MG63 (cell line): ENCODE results near the gene TSPAN18. TPM values are rescaled to one million over a fixed set of nuclear protein-coding genes. Genes with fewer than 3 reads are reported as not detected.

Source experiments
- DNase-seq: peaks from one replicate; pipeline ENCODE4 v3.0.0-alpha.2; 2020
- H3K27me3 ChIP-seq: fragments of 250-450 bp; sonication (Bioruptor Pico); 2 replicates; pipeline ENCODE4 v1.5.1; 2020; ENCODE audit warnings: mild to moderate bottlenecking, moderate library complexity
- H3K36me3 ChIP-seq: fragments of 250-450 bp; sonication (Bioruptor Pico); 2 replicates; pipeline ENCODE4 v1.5.1; 2020; ENCODE audit warnings: mild to moderate bottlenecking, moderate library complexity
- H3K4me3 ChIP-seq: fragments of 250-450 bp; sonication (Bioruptor Pico); 2 replicates; pipeline ENCODE4 v1.5.1; 2020; ENCODE audit warnings: mild to moderate bottlenecking, moderate library complexity
- H3K9me3 ChIP-seq: fragments of 250-450 bp; sonication (Bioruptor Pico); 2 replicates; pipeline ENCODE4 v1.5.1; 2020; ENCODE audit warnings: mild to moderate bottlenecking, moderate library complexity
- total RNA-seq: library from RNA; depleted of rRNA; stranded (reverse); fragments of >200 nt; shearing (Covaris generic); gene quantifications from 2 replicates; pipeline ENCODE4 v1.2.3, GENCODE V29; 2014; ENCODE audit warnings: low replicate concordance

Gene TSPAN18
- total RNA-seq, 1 experiment from 2014 or later = 0.95 TPM

DNA sequence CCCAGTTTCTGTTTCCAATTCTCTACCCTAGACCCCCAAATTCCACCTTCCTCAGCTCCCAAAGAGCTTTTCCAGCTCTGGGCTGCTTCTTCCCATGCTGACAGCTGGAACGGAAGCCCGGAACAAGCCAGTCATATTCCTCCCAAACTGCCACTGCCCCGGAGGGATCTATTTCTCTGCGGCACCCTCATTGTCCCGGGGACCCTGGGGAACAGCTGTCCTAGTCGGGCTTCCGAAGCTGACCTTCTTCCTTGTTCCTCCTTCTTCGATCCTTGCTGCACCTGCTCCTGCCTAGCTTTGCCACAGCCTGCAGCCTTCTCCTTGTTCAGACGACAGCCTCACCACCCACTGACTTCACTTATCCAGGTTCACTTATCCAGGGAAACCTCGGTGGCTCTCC lies 105.7 kb downstream of the TSPAN18 start:
- peaks cover 8% of the 10 kb centered on the region for H3K9me3 ChIP-seq
- no peaks in the 10 kb centered on the region for H3K27me3 ChIP-seq
- no peaks in the 10 kb centered on the region for H3K36me3 ChIP-seq
- H3K4me3 ChIP-seq = no peak overlapping the region
- no peak for DNase-seq

DNA sequence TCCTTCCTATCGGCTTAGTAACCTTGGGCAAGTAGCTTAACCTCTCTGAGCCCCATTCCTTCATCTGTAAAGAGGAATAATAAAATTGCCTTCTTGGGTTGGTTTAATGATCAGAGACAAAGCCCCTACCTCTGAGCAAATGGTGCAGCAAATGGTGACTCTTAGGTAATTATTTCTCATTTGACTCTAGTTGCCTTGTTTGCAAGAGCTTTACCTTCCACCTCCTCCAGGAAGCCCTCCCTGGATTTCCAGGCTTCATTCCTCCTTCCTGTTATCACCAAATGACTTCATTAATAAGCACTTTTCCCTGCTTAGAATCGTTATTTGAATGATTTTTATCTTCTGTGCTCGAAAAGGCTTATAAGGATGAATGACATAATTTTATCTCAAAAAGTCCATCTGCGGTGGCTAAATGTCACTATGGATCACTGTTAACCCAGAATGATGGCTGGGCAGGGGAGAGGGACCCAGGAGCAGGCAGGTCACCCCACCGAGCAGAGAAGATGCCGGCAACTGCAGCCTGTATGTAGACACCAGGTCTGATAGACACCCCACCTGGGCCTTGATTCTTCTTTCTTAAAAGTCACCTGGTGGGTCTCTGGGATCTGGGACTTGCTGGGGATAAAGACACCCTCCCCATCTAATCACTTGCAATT lies 106.6 kb downstream of the TSPAN18 start:
- no peak for DNase-seq
- no peaks in the 10 kb centered on the region for H3K36me3 ChIP-seq
- peaks cover 8% of the 10 kb centered on the region for H3K9me3 ChIP-seq
- no peak overlapping the region for H3K4me3 ChIP-seq
- H3K27me3 ChIP-seq = no peaks in the 10 kb centered on the region

DNA sequence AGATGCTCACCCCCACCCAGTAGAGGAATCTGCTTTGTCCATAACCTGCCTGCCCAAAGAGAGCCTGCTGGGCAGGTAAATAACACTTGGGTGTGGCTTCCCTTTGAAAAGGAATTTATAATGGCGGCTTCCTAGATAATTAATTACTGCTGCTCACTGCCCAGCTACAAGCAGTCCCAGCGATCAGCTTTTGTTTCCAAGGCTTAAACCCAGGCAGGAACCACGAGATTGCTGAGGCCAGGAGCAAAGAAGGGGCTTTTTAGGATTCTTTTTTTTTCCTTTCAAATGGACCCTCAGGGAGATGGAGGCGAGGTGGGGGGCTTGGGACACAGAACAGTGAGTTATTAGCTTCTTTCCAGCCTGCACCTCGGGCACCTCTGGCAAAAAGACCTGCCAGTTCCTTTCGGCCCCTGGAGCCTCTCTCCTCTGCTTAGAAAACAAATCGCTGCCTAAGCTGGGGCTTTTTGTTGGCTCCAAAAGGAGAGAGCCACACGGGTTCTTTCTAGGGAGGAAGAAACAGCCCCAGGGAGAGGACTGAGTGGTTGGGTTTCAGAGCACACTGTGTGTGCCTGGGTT lies 107.2 kb downstream of the TSPAN18 start:
- Histone ChIP-seq H3K27me3 (no peaks in the 10 kb centered on the region), H3K9me3 (peaks cover 10% of the 10 kb centered on the region), H3K36me3 (no peaks in the 10 kb centered on the region), H3K4me3 (no peak overlapping the region)
- no peak for DNase-seq

DNA sequence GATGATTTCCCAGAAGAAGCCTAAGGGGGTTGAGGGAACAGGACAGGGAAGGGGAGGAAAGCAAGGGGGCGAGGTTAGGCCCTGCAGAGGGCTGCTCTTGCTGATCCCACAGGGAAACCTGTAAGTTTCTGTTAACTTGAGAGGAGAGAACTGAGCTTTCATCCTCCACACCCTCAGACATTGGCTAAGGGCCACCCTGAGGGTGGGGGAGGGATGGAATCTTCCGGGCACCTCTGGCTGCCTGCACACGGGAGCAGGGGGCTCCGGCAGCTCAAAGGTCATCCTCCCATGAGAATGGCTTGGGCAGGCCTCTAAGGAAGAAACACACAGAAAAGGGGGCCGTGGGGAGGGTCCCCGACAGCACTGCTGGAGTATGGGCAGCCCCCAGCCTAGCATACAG lies 108.1 kb downstream of the TSPAN18 start:
- no peaks in the 10 kb centered on the region for H3K36me3 ChIP-seq
- H3K27me3 ChIP-seq = no peaks in the 10 kb centered on the region
- H3K4me3 ChIP-seq = no peak overlapping the region
- peaks cover 10% of the 10 kb centered on the region for H3K9me3 ChIP-seq
- DNase-seq = no peak

DNA sequence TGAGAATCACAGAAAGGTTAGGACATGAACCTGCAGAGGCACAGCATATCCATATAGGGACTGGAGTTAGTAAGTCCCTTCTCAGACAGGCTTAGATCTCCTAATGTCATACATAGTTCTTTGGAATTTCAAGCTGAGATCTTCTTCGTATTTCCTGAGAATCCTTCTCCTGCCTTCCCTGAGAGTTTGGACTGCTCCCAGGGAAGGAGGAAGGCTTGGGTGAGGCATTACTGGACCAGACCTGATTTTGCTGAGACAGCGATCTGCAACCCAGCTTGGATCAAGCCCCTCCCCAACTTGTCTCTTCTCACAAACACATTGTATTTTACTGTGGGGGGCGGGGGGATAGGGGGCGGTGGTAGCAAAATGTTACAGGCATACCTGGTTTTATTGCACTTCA lies 108.5 kb downstream of the TSPAN18 start:
- Histone ChIP-seq H3K36me3 (no peaks in the 10 kb centered on the region), H3K4me3 (no peak overlapping the region), H3K27me3 (no peaks in the 10 kb centered on the region), H3K9me3 (peaks cover 10% of the 10 kb centered on the region)
- no peak for DNase-seq

DNA sequence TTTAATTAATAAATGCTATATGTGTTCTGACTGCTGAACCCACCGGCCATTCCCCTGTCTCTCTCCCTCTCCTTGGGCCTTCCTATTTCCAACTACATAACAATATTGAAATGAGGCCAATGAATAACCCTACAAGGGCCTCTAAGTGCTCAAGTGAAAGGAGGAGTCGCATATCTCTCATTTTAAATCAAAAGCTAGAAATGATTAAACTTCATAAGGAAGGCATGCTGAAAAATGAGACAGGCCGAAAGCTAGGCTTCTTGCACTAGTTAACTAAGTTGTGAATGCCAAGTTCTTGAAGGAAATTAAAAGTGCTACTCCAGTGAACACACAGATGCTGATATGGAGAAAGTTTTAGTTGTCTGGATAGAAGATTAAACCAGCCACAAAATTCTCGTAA lies 109.2 kb downstream of the TSPAN18 start:
- no peaks in the 10 kb centered on the region for H3K36me3 ChIP-seq
- DNase-seq = no peak
- peaks cover 10% of the 10 kb centered on the region for H3K9me3 ChIP-seq
- no peaks in the 10 kb centered on the region for H3K27me3 ChIP-seq
- H3K4me3 ChIP-seq = no peak overlapping the region

DNA sequence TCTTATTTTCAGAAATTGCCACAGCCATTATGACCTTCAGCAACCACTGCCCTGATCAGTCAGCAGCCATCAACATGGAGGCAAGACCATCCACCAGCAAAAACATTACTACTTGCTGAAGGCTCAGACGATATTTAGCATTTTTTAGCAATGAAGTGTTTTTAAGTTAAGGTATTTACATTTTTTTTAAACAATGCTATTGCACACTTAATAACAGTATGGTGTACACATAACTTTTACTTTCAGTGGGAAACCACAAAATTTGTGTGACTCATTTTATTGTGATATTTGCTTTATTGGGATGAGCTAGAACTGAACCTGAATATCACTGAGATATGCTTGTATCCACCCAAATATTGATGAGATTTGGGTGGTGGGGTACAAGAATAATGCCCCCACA lies 110.9 kb downstream of the TSPAN18 start:
- Histone ChIP-seq H3K4me3 (no peak overlapping the region), H3K9me3 (peaks cover 10% of the 10 kb centered on the region), H3K36me3 (no peaks in the 10 kb centered on the region), H3K27me3 (no peaks in the 10 kb centered on the region)
- no peak for DNase-seq

DNA sequence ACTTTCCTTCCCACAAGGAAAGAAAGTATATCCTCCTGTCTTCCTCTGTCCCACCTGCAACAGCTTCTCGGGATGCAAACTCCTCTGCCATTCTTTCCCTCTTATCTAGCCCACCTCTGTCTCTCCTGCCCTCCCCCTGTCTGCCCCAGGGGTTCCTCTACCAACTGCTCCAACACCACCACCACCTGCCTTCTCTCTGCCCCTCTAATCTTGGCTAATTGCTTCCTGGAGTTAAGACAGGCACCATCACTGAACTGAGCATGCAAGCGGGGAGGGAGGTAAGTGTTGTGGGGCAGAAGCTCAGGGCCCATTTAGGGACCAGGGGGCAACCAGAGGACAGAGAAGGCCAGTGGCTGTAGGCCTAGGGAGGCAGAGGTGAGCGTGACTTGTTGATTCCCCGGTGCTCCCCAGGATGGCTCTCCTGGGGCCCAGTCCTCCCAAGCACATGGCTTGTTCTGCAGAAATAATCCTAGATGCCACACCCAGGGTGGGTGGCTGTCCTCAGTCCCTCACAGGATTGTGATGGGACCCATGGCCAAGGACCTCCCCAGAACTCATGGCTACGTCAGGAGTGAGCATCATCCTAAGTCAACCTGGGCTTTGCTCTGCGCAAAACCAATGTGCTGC lies 112.8 kb downstream of the TSPAN18 start:
- no peaks in the 10 kb centered on the region for H3K27me3 ChIP-seq
- no peak for DNase-seq

DNA sequence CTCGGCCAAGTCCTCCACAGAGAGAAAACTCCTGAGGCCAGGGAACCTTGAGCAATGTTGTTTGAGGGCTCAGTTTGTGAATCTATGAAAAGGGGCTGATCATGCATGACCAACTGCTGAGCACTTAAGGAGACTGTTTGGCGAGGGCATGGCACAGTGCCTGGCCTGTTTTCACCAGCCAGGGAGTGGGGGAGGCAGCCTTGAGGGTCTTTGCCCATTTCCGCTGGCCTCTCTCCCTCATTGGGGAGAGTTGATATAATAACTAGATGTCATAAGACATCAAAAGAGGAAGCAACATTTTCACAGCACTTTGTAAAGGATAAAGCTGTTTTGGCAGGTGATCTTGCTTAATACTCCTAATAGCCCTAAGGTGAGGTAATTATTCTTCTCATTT lies 113.3 kb downstream of the TSPAN18 start:
- Histone ChIP-seq H3K4me3 (no peak overlapping the region), H3K27me3 (no peaks in the 10 kb centered on the region), H3K36me3 (no peaks in the 10 kb centered on the region), H3K9me3 (peaks cover 22% of the 10 kb centered on the region)
- DNase-seq = no peak

More for the DNA sequence above, 112.8 kb downstream of the TSPAN18 start:
- H3K9me3 ChIP-seq = peaks cover 18% of the 10 kb centered on the region
- H3K36me3 ChIP-seq = no peaks in the 10 kb centered on the region
- H3K4me3 ChIP-seq = no peak overlapping the region

DNA sequence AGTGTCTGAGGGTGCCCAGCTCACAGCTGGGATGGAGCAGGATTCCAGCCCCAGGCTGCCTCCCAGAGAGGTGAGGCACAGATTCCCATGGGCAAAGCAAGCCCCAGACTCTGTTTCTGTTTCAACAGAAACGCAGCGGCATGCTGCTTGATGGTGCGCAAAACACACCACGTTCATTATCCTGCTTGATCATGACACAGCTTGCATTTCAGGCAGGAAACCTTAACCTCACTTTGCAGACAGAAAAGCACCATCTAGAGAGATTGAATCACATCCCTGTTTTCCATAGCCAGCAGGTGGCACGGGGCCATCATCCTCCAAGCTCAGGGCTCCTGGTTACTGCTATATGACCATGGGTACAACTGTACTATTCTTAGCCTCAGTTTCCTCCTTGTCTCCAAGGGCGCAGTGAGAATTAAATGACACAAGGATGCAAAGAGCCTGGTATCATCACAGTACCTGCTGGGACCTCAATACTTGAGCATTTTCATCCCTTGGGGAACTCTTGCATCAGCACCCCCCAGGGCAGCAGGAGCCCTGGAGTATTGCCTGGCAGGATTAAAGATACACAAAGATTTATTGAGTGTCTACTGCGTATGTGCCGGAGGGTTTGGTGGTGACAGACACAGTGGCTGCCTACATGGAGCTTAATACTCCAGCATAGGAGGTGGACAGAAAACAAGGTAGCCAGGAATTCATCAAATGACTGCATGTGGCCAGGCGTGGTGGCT lies 113.9 kb downstream of the TSPAN18 start:
- H3K4me3 ChIP-seq = no peak overlapping the region
- no peaks in the 10 kb centered on the region for H3K36me3 ChIP-seq
- DNase-seq = peak; percentile 24
- H3K27me3 ChIP-seq = no peaks in the 10 kb centered on the region
- H3K9me3 ChIP-seq = peaks cover 22% of the 10 kb centered on the region

DNA sequence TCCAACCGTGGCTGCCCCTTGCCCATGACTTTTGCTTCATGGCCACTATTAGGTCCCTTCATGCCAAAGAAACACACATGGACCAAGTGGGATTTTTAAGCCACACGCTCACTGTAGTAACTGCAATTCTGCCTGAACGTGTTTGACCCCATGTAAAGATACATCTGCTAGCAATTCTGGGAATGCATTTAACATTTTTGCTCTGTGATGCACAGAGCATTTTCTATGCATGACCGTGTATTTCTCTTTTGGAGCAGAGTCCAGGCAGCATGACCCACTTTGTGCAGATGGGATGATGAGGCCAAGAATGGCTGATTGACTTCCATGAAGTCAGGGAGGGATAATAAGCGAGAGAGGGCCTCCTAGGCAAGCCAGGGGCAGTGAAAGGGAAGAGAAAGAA lies 115.5 kb downstream of the TSPAN18 start:
- no peaks in the 10 kb centered on the region for H3K27me3 ChIP-seq
- no peak overlapping the region for H3K4me3 ChIP-seq
- peaks cover 16% of the 10 kb centered on the region for H3K9me3 ChIP-seq
- DNase-seq = peak; percentile 67
- no peaks in the 10 kb centered on the region for H3K36me3 ChIP-seq

DNA sequence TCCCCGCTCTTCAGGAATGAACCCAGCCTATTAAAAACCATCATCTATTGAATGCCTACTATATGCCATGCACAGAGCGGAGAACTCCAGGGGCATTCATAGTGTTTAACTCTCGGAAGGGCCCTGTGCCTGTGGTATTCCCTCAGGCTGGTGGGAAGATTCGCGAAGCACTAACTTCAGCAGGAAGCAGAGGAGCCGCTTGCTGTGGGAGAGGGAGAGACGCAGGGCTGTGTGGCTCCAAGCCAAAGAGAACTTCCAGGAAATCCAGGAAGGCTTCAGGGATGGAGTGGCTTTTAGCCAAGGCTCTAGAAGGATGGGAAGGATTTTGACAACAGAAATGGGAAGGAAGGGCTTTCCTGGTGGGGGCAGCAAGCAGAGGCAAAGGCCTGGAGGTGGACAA lies 120.1 kb downstream of the TSPAN18 start:
- peaks cover 14% of the 10 kb centered on the region for H3K9me3 ChIP-seq
- H3K36me3 ChIP-seq = no peaks in the 10 kb centered on the region
- no peaks in the 10 kb centered on the region for H3K27me3 ChIP-seq
- no peak overlapping the region for H3K4me3 ChIP-seq
- no peak for DNase-seq

DNA sequence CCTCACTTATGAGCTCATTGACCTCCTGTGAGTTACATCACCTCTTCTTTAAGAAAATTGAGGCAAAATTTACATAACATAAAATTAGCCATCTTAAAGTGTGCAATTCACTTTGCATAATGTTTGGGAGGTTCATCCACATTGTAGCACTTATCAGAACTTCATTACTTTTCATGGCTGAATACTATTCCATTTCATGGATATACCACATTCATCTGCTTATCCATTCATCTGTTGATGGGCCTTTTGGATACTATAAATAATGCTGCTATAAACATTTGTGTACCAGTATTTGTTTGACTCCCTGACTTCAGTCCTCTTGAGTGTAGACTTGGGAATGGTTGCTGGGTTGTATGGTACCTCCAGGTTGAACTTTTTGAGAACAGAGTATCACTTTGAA lies 120.6 kb downstream of the TSPAN18 start:
- H3K4me3 ChIP-seq = no peak overlapping the region
- peaks cover 14% of the 10 kb centered on the region for H3K9me3 ChIP-seq
- no peaks in the 10 kb centered on the region for H3K36me3 ChIP-seq
- DNase-seq = no peak
- H3K27me3 ChIP-seq = no peaks in the 10 kb centered on the region

DNA sequence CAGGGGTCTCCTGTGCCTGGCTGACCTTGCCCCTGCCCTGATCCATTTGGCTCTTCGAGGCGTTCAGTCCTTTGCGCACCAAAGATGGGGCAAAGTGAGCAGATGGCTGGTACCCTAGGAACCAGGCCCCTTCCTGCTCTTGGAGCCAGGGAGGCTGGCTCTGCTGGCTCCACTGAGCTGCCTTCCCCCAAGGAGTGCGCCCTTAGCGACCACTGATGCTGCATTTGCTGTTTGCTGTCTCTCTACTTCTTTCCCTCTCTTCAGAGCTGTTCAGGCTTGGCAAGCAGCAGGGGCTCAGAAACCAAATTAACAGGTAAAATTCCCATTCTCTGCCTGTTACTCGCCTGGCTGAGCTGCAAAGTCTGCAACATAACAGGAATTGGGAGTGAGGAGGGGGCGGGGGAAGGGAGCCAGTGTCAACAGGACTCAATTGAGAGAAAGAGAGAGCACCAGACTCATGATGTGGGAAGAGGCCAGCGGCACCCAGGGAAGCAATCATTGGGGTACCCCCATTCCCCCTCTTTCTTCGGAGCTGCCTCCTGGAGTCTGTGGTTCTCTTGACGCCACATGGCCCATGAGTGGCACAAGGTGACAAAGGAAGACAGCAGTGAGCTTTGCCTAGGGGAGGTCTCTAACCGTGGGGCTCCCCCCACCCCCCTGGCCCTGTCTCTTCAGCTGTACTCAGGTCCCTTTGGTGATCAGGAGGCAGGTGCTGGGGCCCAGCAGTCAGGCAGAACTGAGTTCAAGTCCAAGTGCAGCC lies 121.6 kb downstream of the TSPAN18 start:
- Histone ChIP-seq H3K9me3 (peaks cover 12% of the 10 kb centered on the region), H3K27me3 (no peaks in the 10 kb centered on the region), H3K36me3 (no peaks in the 10 kb centered on the region), H3K4me3 (no peak overlapping the region)
- DNase-seq = no peak

DNA sequence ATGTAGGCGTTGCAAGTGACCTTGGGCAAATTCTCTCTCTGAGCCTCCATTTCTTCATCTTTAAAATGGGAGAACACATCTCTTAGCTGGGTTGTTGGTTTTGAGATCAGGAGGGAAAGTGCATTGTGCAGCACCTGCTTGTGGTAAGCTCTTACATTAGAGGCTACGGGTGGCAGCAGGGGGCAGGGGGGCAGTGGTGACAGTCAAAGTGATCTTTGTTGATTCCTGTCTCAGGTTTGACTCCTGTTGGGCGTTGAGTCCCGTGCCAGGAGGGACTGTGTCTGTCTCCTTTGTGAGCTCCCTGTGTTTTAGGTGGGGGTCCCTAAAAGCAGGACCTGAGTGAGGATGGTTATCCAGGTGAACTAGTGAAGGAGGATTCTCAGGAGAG lies 122.2 kb downstream of the TSPAN18 start:
- no peak for DNase-seq
- H3K27me3 ChIP-seq = no peaks in the 10 kb centered on the region
- H3K9me3 ChIP-seq = peaks cover 10% of the 10 kb centered on the region
- H3K4me3 ChIP-seq = no peak overlapping the region
- H3K36me3 ChIP-seq = no peaks in the 10 kb centered on the region

DNA sequence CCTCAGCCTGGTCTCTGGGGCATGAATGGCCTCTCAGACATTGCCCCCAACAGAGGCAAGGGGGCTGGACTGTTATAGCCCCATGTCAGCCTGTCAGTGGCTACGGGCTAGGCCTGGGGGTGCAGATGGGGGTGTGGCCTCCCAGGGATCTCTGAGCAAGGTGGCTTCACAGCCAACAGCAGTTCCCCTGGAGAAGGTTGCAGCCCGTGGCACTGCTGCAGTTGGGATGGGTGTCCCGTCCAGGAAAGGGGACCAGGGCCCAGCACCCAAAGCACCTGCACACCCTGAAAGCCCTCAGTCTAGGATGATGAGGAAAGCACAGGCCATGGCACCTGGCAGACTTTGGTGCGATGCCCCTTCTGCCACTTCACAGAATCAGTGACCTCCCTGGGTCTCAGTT lies 122.7 kb downstream of the TSPAN18 start:
- Histone ChIP-seq H3K27me3 (no peaks in the 10 kb centered on the region), H3K9me3 (peaks cover 7% of the 10 kb centered on the region), H3K36me3 (no peaks in the 10 kb centered on the region), H3K4me3 (no peak overlapping the region)
- no peak for DNase-seq

DNA sequence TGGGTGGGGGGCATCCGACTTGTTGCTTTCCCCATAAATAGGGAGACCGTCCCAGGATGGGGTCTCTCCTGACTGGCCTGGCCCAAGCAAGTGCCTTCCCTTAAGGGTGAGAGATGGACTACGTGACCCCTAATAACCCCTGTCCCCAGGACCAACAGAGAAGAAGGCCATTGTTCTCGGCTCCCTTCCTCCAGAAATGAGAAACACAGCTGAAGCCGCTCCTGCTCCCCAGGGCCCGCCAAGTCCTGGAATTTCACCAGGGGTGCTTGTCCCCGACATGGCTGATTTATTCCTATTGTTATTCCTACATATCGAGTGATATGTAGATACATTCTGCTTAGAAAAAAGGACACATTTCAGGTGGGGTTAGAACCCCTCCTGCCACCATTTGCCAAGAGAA lies 123.2 kb downstream of the TSPAN18 start:
- Histone ChIP-seq H3K27me3 (no peaks in the 10 kb centered on the region), H3K4me3 (no peak overlapping the region), H3K36me3 (no peaks in the 10 kb centered on the region), H3K9me3 (peaks cover 2% of the 10 kb centered on the region)
- DNase-seq = no peak
